Measurements from ENCODE around the gene EPHA10. TPM values are rescaled to one million over a fixed set of nuclear protein-coding genes. Genes with fewer than 3 reads are reported as not detected.

Gene EPHA10
- total and polyA plus RNA-seq, 3 donors from 2014 or later = 55.3 to 71.7 (median 64.2) TPM

DNA sequence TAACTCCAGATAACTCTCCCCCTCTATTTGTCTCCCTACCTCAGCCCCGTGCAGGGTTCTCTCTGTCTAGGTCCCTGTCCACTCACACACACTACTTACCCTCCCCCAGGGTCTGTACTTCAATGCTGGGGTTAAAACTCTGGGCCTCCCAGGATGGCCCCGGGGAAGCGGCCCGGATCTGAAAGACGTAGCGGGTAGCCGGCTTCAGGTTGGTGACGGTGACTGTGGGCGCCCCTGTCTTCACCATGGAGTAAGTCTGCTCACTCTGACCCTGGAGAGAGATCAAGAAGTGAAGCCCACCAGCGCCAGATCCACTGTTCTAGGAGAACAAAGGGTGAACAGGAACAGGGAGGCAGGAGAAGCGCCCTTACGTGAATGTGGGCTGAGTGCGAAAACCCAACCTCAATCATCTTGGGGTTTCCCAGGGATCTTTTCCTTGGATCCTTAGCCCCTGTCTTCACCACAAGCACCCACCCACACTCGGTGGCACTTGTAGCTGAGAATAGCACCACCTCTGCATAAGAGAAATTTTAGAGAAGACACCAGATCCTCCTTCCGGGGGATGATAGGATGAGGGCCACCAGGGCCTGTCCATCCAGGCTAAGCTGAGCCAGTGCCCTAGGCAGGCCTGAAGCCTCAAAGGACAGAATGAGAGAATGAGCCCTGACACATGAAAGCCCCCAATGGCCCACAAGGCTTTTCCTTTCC is 33.5 kb downstream of the EPHA10 start:
- no peak overlapping the region for H3K4me3 ChIP-seq
- no peak overlapping the region for H3K27ac ChIP-seq
- H3K36me3 ChIP-seq (ENCODE audit: low read depth, missing control alignments) = no peaks in the 10 kb centered on the region
- TF ChIP-seq, protein P1, sequence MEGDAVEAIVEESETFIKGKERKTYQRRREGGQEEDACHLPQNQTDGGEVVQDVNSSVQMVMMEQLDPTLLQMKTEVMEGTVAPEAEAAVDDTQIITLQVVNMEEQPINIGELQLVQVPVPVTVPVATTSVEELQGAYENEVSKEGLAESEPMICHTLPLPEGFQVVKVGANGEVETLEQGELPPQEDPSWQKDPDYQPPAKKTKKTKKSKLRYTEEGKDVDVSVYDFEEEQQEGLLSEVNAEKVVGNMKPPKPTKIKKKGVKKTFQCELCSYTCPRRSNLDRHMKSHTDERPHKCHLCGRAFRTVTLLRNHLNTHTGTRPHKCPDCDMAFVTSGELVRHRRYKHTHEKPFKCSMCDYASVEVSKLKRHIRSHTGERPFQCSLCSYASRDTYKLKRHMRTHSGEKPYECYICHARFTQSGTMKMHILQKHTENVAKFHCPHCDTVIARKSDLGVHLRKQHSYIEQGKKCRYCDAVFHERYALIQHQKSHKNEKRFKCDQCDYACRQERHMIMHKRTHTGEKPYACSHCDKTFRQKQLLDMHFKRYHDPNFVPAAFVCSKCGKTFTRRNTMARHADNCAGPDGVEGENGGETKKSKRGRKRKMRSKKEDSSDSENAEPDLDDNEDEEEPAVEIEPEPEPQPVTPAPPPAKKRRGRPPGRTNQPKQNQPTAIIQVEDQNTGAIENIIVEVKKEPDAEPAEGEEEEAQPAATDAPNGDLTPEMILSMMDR (IDR thresholded peaks at IDR 0.05) = no peak
- TF ChIP-seq POLR2A (IDR thresholded peaks at IDR 0.05) = no peak
- DNase-seq = no peak
- H3K4me1 ChIP-seq = no peaks in the 10 kb centered on the region
- 89 to 90% methylated on average over 15 of the region's 15 CpGs for WGBS, 2 donors
- intact Hi-C loops (cut with DNase I; ENCODE audit: low total_unique reads) = no loop called here
- H3K27me3 ChIP-seq = no peaks in the 10 kb centered on the region
- H3K9me3 ChIP-seq = no peaks in the 10 kb centered on the region

- no peak overlapping the region for H3K27ac ChIP-seq
- H3K36me3 ChIP-seq (ENCODE audit: low read depth, missing control alignments) = no peaks in the 10 kb centered on the region
- TF ChIP-seq, protein P1 (IDR thresholded peaks at IDR 0.05) = no peak
- no peak for TF ChIP-seq POLR2A (IDR thresholded peaks at IDR 0.05)
- intact Hi-C loops (cut with DNase I; ENCODE audit: low total_unique reads) = no loop called here
- no peaks in the 10 kb centered on the region for H3K27me3 ChIP-seq
- no peak for DNase-seq
- H3K4me3 ChIP-seq = no peak overlapping the region
- H3K9me3 ChIP-seq = no peaks in the 10 kb centered on the region
- peaks cover 4% of the 10 kb centered on the region for H3K4me1 ChIP-seq
- WGBS, 2 donors = 76 to 84% methylated on average over 5 of the region's 5 CpGs
Observed at GRCh38 chr1:37730376-37730775, 34.5 kb downstream of the EPHA10 start.

DNA sequence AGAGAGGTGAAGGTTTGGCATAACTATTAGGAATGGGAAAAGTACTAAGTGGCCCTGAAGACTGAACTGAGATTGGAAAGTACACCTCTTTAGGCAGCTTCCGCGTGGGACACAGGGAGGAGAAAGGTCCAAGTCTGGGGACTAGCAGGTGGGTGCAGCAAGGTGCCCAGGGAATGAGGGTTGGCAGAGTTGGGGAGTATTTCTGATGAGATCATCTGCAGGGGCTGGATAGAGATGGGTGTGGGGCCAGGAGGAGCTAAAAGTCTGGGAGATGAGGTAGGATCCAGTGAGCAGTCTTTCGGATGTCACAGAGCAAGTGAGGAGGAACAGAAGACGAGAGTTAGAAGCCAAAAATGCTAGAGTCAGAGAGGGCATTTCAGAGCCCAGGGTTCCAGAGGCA is 36.5 kb downstream of the EPHA10 start:
- Histone ChIP-seq H3K36me3 (ENCODE audit: low read depth, missing control alignments) (no peaks in the 10 kb centered on the region), H3K9me3 (no peaks in the 10 kb centered on the region), H3K27ac (no peak overlapping the region), H3K27me3 (no peaks in the 10 kb centered on the region), H3K4me1 (peaks cover 4% of the 10 kb centered on the region), H3K4me3 (no peak overlapping the region)
- TF ChIP-seq POLR2A (IDR thresholded peaks at IDR 0.05) = no peak
- DNase-seq = no peak
- 81 to 86% methylated on average over 4 of the region's 4 CpGs for WGBS, 2 donors
- intact Hi-C loops (cut with DNase I; ENCODE audit: low total_unique reads) = no loop called here

DNA sequence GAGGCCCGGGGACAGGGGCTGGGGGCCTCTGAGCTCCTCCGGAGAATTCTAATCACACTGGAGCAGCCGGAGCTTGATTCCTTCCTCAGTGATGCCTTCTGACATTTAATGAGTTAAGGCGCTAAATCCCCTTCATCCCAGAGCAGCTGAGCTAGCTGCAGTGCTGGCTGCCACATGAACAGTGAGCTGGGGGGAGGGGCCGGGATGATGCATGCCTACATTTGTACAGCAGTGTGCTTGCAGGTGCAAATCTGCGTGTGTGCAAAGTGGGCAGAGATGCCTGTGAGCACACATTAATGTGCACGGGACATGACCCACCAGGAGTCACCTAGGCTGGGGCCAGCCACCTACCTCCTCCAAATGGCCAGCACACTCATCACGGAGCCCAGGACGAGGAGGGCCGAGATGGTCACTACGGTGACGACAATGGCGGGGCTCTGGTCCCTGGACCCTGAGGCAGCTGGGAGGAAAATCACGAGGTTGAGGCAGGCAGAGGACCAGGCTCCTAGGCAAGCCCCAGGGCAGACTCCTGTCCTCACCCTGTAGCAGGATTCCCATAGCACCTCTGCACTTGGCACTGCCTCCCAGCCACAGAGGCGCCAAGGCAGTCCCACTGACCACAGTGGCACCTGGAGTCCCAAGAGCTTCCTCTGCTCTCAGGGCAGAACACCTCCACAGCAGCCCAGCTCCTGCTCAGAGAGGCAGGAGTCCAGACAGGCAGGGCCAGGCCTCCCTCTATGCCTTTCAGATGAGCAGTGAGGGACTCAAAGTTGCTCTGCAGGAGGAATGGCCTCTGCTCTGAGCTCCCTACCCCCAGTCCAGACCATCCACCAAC is 38.0 kb downstream of the EPHA10 start:
- no peaks in the 10 kb centered on the region for H3K27me3 ChIP-seq
- H3K4me3 ChIP-seq = no peak overlapping the region
- TF ChIP-seq, protein P1 (IDR thresholded peaks at IDR 0.05) = no peak
- no peak for TF ChIP-seq POLR2A (IDR thresholded peaks at IDR 0.05)
- H3K27ac ChIP-seq = no peak overlapping the region
- no peaks in the 10 kb centered on the region for H3K36me3 ChIP-seq (ENCODE audit: low read depth, missing control alignments)
- peaks cover 4% of the 10 kb centered on the region for H3K4me1 ChIP-seq
- 61 to 62% methylated on average over 8 to 13 of the region's 15 CpGs for WGBS, 2 donors
- no peak for DNase-seq
- no peaks in the 10 kb centered on the region for H3K9me3 ChIP-seq
- intact Hi-C loops (cut with DNase I; ENCODE audit: low total_unique reads) = no loop called here

DNA sequence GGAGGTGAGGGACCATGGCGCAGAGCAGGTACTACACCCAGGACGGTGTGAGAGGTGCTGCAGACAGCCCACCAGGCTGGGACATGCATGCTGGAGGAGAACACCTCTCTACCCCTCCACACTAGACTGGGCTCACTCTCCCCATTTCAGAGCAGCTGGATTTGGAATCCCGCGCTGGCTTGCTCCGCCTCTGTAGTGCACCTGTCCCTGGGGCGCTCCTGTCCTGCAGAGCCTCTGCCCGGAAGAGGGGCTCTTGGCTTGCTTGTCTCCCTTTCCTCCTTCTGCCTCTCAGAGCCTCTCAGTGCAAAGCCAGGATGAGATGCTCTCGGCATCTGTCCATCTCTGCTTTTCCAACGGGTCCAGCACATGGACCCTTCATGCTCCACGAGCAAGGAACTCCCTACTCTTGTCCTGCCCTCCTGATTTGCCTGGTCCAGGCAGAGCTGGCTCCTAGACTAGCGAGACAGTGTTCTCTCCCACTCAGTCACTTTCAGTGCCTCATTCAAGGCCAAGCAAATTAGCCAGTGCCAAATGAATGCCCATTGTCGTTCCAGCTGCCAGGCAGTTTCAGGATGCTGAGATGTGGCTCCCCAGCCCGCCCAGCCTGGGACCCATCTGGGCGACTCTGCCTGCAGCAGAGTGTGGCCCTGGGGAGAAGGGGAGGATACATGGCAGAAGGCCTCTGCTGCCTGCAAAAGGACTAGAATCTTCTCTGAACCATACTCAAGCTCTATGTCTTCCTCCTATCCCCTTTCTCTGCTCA is 38.9 kb downstream of the EPHA10 start:
- intact Hi-C loops (cut with DNase I; ENCODE audit: low total_unique reads) = no loop called here
- H3K4me3 ChIP-seq = no peak overlapping the region
- DNase-seq = peak; percentile 51
- H3K4me1 ChIP-seq = peaks cover 4% of the 10 kb centered on the region
- no peak overlapping the region for H3K27ac ChIP-seq
- no peaks in the 10 kb centered on the region for H3K9me3 ChIP-seq
- no peaks in the 10 kb centered on the region for H3K36me3 ChIP-seq (ENCODE audit: low read depth, missing control alignments)
- TF ChIP-seq, protein P1 (IDR thresholded peaks at IDR 0.05) = no peak
- no peak for TF ChIP-seq POLR2A (IDR thresholded peaks at IDR 0.05)
- no peaks in the 10 kb centered on the region for H3K27me3 ChIP-seq
- 57 to 67% methylated on average over 11 to 14 of the region's 14 CpGs for WGBS, 2 donors

Measured in testis (tissue), 3 donors.